Measurements from ENCODE around the gene VMP1. TPM values are rescaled to one million over a fixed set of nuclear protein-coding genes. Genes with fewer than 3 reads are reported as not detected.

Gene VMP1
- total and polyA plus RNA-seq, 2 of the 13 experiments (the other 11 are each of a cell fraction or from before 2014, with no cell fraction given), result 186 to 271 TPM

GRCh38 chr17:59707149-59707970 is at the start of gene VMP1, which contains the start of gene PTRH2 (continued):
- peak; percentile 9; the same call in 1 of the 2 replicates for TF ChIP-seq HNF1A (IDR thresholded peaks at IDR 0.05; ENCODE audit: low read depth)
- no peak; the same call in 1 of the 2 replicates for TF ChIP-seq HNF1A (CRISPR knock-in tag; IDR thresholded peaks at IDR 0.05; ENCODE audit: borderline replicate concordance)
- peak; percentile 100 for TF ChIP-seq NR2C2 (CRISPR knock-in tag; IDR thresholded peaks at IDR 0.05; ENCODE audit: borderline replicate concordance)
- peak; percentile 77; the same call in 1 of the 2 replicates for TF ChIP-seq CEBPG (CRISPR knock-in tag; IDR thresholded peaks at IDR 0.05)
- no peak for TF ChIP-seq ZNF512 (CRISPR knock-in tag; IDR thresholded peaks at IDR 0.05)
- TF ChIP-seq NRL (CRISPR knock-in tag; IDR thresholded peaks at IDR 0.05; ENCODE audit: borderline replicate concordance), result peak; percentile 79
- no peak for TF ChIP-seq CBX2 (IDR thresholded peaks at IDR 0.05; ENCODE audit: low read depth, low read length)
- no peak for TF ChIP-seq CBX2 (CRISPR knock-in tag; IDR thresholded peaks at IDR 0.05; ENCODE audit: low read depth)
- no peak for TF ChIP-seq ISX (CRISPR knock-in tag; conservative IDR thresholded peaks at IDR 0.05)
- TF ChIP-seq SMARCE1 (IDR thresholded peaks at IDR 0.05; ENCODE audit: borderline replicate concordance), result no peak
- peak; percentile 57; the same call in 1 of the 2 replicates for TF ChIP-seq ZKSCAN1 (IDR thresholded peaks at IDR 0.05; ENCODE audit: low read length)
- TF ChIP-seq SIN3B (IDR thresholded peaks at IDR 0.05; ENCODE audit: low read length), result peak; percentile 58
- TF ChIP-seq HMG20B (CRISPR knock-in tag; conservative IDR thresholded peaks at IDR 0.05), result 0 out of 2 replicates have a peak, but pooled peaks have one; percentile 71
- no peak for TF ChIP-seq ZNF674 (CRISPR knock-in tag; IDR thresholded peaks at IDR 0.05; ENCODE audit: low read depth)
- TF ChIP-seq ZNF17 (CRISPR knock-in tag; IDR thresholded peaks at IDR 0.05), result no peak
- 0 out of 2 replicates have a peak, but pooled peaks have one; percentile 30 for TF ChIP-seq ZFYVE20 (CRISPR knock-in tag; IDR thresholded peaks at IDR 0.05; ENCODE audit: borderline replicate concordance, low read depth)
- peak; percentile 47 for TF ChIP-seq ISL2 (CRISPR knock-in tag; IDR thresholded peaks at IDR 0.05)
- no peak for TF ChIP-seq SOX6 (IDR thresholded peaks at IDR 0.05)
- TF ChIP-seq SOX6 (CRISPR knock-in tag; IDR thresholded peaks at IDR 0.05), result peak; percentile 90
- TF ChIP-seq JARID2 (CRISPR knock-in tag; IDR thresholded peaks at IDR 0.05; ENCODE audit: insufficient replicate concordance), result no peak
- TF ChIP-seq HNF4A (CRISPR knock-in tag; IDR thresholded peaks at IDR 0.05), result peak; percentile 60
- no peak for TF ChIP-seq ZNF530 (CRISPR knock-in tag; IDR thresholded peaks at IDR 0.05; ENCODE audit: low read depth)
- TF ChIP-seq FIP1L1 (IDR thresholded peaks at IDR 0.05; ENCODE audit: borderline replicate concordance, insufficient read depth, low read depth, low read length), result no peak
- TF ChIP-seq ZBTB44 (CRISPR knock-in tag; IDR thresholded peaks at IDR 0.05), result peak; percentile 88; the same call in 1 of the 2 replicates
